ELF-1 (cell line): ENCODE data around the gene SPATA32.

Experiments used
- DNase-seq: peaks from one replicate; pipeline ENCODE4 v3.0.0-alpha.2; 2016; ENCODE audit warnings: low read depth, low spot score

SPATA32 gene

GRCh38 chr17:45229681-45230409, 32.0 kb downstream of the SPATA32 start:
- DNase-seq = no peak

GRCh38 chr17:45228763-45229539, 32.9 kb downstream of the SPATA32 start:
- peak; percentile 77 for DNase-seq

GRCh38 chr17:45227926-45228762, 33.8 kb downstream of the SPATA32 start:
- peak; percentile 29 for DNase-seq

GRCh38 chr17:45227101-45227925, 34.6 kb downstream of the SPATA32 start:
- no peak for DNase-seq

GRCh38 chr17:45226576-45226975, 35.3 kb downstream of the SPATA32 start:
- DNase-seq = no peak

GRCh38 chr17:45225964-45226530, 35.8 kb downstream of the SPATA32 start:
- no peak for DNase-seq

- DNase-seq = no peak
Observed at GRCh38 chr17:45225051-45225700, 36.7 kb downstream of the SPATA32 start.

GRCh38 chr17:45224671-45225050, 37.2 kb downstream of the SPATA32 start:
- DNase-seq = no peak

GRCh38 chr17:45223539-45224528, 38.1 kb downstream of the SPATA32 start:
- no peak for DNase-seq

GRCh38 chr17:45222996-45223538, 38.8 kb downstream of the SPATA32 start:
- DNase-seq = no peak

- peak; percentile 44 for DNase-seq
Observed at GRCh38 chr17:45222289-45222995, 39.5 kb downstream of the SPATA32 start.

- DNase-seq = no peak
Observed at GRCh38 chr17:45222014-45222288, 39.9 kb downstream of the SPATA32 start.

- DNase-seq = no peak
Observed at GRCh38 chr17:45221081-45222013, 40.5 kb downstream of the SPATA32 start, which contains the start of gene FMNL1. Gene FMNL1, plus strand, starts transcription at chr17:45221885. Its CDS starts 240 bp downstream, at chr17:45222125.

- DNase-seq = no peak
Observed at GRCh38 chr17:45220079-45220478, 41.8 kb downstream of the SPATA32 start.

- DNase-seq = peak; percentile 82
Observed at GRCh38 chr17:45218895-45219661, 42.8 kb downstream of the SPATA32 start.
